GM19468 (cell line): ENCODE data around the gene KLF11.
"Not testable (repeated sequence)": the region's sequence is repeated elsewhere in the genome, so short reads cannot be mapped to it uniquely, and the experiment has no call there.

Experiments
- ATAC-seq: cut with Tn5 transposase; IDR thresholded peaks from one replicate; pipeline ENCODE4 v1.9.1; 2021; ENCODE audit warnings: mild to moderate bottlenecking, moderate library complexity, moderate number of reproducible peaks; ENCODE audit not compliant: unreplicated experiment; ENCODE audit errors: extremely low read depth

Gene KLF11

DNA sequence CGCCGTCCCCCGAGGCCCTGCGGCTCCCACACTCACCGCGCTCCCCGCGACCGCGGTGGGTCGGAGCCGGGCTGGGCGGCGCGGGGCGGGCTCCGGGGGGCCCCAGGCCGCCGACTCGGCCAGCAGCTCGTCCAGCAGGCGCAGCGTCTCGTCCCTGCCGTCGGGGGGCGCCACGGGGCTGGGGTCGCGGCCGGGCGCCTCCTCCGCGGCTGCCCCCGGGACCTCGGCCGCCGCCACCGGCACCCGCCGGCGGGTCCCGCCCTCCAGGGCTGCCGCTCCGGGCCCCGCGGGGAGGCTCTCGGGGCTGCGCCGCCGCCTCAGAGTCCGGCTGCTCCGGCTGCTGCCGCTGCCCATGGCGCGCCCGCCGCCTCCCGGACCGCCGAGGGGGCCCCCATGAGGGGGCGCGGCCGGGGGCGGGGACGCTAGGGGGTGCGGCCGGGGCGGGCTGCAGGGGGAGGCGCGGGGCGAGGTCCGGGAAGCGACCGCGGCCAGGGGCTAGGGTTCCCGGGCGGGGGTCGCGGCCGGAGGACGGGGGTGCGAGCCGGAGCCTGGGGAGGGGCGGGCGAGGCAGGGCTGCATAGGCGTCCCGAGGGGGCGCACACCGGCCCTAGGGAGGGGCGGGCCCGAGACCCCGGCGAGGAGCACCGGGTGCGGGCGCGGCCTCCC lies 36.7 kb downstream of the KLF11 start, which contains the start of gene CYS1:
TSS of gene CYS1 (minus strand) at position 542 of the 666 bp plus-strand sequence. CDS start at position 354, 188 bp downstream.
- ATAC-seq, result no peak

DNA sequence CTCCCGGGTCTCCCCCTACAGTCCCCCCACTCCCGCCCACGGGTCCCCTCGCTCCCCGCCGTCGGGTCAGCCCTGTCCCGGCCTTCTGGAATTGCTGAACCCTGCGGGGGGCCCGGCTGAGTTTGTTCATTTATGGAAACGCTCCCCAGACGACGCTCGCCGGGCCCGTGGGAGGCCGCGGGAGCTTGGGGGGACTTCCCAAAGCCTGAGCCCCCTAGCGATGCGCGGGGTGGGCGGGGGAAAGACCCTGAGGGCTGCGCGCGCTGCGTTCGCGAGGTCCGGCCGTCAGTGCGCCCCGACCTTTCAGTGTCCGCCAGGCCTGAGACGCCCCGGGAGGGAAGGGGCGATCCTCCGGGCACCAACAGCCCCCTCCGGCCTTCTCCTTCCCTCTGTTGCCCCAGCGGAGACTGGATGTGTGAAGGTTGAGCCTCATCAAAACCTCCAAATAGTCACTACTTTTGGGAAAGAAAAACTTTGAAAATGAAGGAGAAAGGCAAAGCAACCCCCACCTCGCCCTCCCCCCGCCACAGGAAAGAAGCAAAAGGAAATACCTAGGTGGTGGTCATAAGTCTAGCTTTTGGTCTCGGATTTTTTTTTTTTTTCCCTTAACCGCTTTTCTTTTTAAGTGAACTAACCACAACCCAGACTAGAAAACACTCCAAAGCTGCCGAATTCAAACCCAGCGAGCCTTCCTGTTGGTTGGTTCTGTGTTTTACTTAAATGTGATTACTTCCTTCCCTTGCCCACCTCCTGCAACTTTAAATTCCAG lies 37.4 kb downstream of the KLF11 start:
- no peak for ATAC-seq

DNA sequence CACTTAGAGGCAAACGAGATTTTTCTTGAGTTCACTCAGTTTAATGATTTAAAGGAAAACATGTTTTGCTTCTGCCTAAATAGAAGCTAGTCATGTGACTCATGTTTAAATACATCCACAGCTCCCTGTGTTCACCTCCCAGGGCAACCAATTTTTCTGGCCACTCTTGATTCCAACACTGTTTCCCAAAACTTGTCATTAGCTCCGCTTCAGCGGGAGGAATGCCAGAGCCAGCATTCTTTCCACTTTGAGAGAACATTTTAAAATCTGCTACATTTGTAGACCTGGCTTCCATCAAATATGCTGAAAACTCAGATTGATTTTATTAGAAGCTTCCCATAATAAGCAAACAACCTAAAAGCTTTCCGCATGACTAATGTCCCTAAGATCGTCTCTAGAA lies 39.7 kb downstream of the KLF11 start:
- ATAC-seq, result no peak

DNA sequence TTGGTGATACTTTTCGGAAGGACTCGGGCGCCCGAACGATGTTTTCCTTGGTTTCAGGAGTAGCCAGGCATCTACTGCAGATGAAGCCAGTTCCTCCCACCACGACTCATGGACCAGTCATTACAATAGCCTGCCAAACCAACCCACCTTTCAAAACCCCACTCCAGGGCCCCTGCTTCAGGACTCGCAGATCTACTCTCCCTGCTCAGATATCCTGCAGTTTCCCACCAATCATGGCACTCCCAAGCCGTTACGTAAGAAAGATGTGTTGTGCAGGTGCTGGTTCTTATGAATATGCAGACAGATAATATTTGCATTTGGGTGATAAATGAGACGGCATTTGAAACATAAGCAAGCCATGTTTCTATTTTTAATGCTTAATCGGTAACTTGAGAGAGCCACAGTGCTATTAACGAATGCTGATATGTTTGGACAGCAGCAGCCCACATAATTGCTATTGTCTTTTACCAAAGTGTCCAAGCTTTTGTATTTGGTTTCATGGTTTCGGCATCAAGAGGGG lies 40.4 kb downstream of the KLF11 start:
- peak; percentile 27 for ATAC-seq

DNA sequence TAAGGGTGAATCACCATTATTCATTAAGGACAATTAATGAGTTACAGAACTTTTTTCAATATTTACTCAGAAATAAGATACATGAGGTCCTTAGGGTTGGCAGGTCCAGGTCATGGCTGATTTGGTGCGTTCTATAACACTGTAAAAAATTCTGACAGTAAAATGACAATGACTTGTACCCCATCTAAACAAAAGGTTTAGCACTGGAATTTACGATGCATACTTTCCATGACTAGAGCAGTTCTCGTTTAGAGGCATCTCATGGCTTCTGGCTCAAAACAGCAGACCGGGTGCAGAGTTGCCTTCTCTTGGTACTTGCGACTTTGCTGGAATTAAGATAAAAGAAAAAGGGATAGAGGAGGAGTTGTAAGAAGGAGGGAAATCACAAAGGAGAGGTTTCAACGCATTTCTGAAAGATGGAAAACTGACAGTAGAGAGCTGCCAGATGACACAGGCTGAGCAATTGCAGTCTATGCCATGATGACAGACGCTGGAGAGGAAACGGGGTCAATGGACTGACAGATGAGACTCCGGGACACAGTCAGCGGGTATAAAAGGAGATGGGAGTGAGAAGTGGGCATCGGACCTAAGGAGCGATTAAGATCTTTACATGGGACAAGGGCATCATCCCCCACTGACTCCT lies 41.0 kb downstream of the KLF11 start:
- no peak for ATAC-seq

DNA sequence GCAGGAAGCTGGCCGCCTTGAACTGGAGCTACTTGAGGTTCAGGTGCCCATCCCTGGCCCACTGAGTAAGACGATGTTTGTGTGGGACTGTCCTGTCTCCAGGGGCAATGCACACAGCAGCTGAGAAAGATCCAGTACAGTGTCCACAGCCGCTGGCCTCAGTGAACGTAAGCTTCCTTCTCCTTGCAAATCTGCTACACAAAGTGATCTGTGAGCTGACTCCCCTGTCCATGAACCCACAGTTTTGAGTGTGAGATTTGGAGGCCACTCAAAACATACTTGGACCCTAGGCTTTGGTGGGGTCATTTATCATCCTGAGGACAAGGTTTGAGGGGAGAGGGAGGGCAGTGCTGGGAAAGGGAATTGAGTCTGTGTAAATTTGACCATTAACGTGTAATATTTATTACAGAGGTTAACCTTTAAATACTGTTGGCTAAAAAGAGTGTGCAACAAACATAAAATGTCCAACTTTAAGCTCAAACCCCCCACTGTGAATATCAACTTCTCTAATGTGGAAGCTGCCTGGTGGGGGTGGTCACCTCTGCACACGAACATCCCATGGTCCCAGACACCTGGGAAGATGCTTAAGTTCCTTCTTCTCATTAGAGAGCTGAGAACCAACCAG lies 41.8 kb downstream of the KLF11 start:
- no peak for ATAC-seq

DNA sequence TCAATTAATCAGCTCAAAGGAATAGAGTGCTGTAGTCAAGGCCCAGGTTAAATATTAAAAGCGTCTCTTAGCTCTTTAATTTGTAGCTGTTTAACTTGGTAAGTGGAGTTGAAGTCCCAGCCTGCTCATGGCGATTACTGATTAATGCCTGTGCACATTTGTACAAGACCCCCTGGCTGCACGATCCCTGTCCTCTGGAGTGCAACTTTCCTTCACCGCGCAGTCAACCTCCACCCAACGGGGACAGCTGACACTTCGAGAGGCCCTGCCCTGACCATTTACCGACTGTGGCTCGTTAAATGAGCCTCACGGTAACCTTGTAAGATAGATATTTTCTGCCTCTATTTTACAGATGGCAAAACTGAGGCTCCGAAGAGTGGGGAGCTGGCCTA lies 42.3 kb downstream of the KLF11 start:
- ATAC-seq, result no peak

DNA sequence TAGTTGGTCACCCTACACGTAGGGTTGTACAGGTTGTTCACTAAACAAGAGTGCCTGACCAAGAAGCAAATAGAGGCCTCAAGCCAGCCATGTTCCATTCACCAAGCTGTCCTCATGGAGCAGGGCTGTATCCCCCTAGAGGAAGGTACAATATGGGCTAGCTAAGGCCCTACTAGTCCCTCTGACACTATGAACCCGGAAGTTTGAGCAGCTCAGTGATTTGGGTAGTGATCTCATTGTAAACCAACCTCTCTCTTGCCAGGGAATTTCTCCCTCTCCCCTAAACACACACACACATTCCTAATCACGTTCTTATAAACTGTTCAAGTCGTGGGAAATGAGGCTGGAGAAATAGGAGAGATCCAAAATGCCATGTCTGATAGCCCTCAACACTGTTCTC lies 43.6 kb downstream of the KLF11 start:
- no peak for ATAC-seq

DNA sequence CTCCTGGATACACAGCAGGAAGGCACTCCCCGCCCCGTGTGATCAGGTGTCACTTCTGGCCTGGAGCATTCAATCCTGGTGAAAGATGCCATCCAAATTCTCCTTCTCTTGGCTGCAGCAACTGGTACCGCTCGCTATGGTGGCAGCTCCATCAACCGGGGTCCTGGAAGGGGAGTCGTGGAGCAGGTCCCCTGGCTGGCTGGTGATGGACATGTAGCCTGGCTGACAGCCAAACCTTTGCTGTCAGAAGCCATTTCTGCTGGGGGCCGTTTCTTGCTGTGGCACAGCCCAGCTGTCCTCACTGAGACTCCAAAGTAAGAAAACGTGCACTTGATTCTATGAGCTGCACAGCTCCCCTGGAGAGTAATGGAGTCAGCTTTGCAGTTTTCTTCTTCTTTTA lies 44.0 kb downstream of the KLF11 start:
- ATAC-seq, result no peak

DNA sequence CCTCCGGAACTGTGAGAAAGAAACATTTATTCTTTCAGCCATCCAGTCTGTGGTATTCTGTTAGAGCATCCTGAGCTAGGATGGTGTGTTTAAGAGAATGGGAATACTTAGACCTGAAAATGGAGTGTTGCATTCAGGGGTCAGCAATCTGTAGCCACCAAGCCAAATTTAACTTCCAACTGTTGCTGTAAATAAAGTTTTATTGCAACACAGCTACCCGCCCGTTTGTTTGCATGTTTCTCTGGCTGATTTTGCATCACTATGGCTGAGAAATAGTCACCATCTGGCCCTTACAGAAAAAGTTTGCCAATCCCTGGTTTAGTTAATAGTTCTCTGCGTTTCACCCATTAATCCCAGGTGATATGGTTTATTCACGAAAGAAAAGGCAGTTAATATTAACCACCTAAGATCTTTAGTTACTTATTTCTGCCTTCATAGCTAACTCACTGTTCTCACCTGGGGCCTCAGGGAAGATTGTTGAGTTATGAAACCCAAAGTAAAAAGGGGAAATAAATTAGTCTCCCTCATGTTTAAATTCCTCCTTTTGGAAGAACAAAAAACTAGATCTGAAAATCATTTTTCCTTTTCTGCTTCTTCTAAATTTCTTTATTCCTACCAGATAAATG lies 46.3 kb downstream of the KLF11 start:
- ATAC-seq, result peak; percentile 20

DNA sequence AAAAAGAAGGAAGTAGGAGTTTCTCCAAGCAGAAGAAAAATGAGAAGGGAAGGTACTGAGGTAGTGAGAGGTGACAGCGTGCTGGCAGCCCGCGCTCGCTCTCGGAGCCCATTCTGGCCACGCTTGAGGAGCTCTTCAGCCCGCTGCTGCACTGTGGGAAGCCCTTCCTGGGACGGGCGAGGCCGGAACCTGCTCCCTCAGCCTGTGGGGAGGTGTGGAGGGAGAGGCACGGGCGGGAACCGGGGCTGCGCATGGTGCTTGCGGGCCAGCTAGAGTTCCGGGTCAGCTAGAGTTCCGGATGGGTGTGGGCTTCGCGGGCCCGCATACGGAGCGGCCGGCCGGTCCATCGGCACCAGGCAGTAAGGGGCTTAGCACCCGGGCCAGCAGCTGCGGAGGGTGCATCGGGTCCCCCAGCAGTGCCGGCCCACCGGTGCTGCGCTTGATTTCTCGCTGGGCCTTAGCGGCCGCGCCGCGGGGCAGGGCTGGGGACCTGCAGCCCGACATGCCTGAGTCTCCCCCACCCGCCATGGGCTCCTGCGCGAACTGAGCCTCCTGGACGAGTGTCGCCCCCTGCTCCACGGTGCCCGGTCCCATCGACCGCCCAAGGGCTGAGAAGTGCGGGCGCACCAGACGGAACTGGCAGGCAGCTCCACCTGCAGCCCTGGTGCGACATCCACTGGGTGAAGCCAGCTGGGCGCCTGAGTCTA lies 48.0 kb downstream of the KLF11 start:
- no peak for ATAC-seq

DNA sequence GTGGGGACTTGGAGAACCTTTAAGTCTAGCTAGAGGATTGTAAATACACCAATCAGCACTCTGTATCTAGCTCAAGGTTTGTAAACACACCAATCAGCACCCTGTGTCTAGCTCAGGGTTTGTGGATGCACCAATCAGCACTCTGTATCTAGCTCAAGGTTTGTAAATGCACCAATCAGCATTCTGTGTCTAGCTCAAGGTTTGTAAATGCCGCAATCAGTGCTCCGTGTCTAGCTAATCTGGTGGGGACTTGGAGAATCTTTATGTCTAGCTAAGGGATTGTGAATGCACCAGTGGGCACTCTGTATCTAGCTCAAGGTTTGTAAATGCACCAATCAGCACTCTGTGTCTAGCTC lies 48.5 kb downstream of the KLF11 start:
- ATAC-seq, result not testable (repeated sequence)

DNA sequence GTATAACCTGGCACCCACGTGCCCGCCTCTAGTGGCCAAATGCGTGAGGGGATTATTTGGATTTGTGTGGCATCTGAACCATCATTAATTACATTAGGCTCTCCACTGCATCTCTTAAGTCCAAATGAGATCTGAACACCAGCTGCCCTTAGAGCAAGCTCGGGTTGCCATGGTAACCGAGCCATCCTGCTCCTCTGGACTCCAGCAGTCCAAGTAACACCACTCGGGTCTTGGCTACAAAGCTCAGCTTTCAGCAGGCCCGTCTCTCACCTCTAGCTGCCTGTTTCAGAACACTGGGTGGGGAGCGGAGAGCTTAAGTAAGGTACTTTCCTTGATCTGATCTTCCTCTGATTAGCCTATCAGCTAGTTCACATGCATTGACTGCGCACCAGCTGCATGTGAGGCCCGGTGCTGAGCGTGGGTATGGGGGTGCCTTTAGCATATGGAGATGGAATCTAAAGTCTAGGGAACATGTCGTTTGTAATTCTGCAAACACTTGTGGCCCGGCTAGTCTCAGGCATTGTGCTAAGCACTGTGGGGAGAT lies 51.0 kb downstream of the KLF11 start:
- no peak for ATAC-seq

DNA sequence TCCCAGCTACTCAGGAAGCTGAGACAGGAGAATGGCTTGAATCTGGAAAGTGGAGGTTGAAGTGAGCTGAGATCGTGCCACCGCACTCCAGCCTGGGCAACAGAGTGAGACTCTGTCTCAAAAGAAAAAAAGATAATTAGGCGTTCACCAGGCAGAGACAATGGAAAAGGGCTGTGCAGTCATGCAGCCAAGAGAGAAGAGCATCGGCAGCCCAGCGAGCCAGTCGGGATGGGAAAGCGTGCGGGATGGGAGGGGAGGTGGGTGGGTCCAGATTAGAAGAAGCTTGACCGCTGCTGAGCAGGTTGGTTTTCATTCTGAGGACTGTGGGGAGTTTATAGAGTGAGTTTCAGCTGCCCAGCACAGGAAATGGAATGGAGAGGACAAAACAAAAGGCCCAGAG lies 51.8 kb downstream of the KLF11 start:
- no peak for ATAC-seq

DNA sequence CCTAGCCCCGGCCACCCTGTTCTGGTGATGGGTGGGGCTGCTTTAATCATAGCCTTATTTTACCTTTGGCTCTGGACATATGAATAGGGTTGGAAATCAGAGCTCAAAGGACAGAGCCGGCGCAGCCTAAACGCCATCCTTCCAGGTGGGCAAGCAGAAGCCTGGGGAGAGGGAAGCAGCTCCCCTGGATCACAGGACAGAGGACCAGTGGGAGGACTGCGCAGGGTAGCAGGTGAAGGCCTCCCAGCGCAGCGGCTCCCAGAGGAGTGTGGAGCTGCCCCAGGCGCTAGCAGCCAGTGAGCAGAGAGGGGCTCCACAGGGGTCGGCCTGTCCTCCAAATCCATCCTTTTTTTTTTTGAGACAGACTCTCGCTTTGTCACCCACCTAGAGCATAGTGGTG lies 53.3 kb downstream of the KLF11 start:
- no peak for ATAC-seq

DNA sequence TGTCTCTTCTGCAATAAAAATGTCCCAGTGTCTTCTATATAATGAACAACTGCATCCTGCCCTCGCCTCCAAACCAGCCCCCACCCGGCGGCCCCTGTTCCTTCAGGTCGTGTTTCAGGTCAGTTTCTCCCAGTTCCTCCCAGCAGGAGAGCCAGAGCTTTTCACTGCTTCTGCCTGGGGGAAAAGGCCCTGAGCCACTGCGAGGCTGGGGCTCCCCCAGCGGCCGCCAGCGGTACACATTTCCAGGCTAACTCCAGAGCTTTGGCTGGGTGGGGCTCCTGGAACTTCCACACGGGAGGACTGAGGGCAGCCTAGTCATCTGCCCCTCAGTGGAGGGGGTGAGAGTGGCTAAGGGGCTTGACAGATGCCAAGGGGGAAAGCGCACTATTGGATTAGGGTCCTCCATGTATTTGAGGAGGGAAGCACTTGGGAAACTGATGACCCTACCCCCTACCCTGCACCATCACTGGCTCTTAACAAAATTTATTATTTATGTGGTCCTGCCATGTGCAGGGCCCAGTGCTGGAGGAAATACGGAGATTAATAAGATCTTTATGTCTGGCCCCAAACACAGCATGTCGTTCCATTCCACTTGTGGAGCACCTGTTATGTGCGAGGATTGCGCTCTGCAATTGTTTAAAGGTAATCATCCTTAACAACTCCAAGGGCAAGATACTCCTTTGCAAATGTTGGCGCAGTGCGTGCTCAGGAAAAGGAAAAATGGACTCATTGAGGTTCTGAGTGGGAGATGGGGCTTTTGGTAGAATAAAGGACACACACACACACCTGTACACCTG lies 54.2 kb downstream of the KLF11 start:
- no peak for ATAC-seq

DNA sequence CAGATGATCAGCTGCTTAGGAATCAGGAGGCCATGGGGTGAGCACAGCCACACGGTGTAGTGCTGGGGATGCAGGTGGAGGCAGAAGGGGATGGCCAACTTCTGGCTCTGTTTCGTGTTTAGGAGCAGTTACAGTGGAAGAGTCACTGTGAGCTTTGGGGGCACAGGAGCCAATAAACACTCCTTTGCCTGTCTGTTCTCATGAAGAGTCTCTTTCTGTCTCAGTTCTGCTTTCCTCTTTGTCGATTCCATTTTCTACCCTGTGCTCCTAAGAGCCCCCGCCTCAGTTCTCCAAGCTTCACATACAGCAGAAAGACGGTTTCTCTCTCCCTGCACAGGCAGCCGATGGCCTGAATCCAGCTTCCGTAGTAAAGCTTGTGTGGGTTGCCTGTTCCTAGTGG lies 58.1 kb downstream of the KLF11 start:
- ATAC-seq, result no peak

DNA sequence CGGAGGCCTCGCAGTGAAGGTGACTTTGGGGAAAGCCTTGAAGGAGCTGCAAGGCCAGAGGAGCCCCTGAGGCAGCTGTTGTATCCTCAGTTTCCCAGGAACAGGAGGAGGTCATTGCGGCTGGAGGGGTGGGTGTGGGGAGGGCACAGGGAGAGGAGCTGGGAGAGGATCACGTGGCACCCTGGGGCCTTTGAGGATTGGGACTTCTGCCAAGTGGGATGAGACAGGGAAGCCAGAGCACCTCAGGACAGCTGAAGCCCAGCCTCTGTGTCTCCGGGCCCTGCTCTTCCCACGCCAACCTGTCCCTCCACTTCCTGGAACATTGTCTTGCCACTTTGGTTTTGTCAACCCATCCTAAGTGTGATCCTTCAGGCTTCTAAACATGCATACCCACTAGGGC lies 59.8 kb downstream of the KLF11 start:
- no peak for ATAC-seq
